ENCODE data around the gene G6PD. TPM values are rescaled to one million over a fixed set of nuclear protein-coding genes. Genes with fewer than 3 reads are reported as not detected.

G6PD gene
- total RNA-seq, 2 donors from 2014 or later: 41.0 to 48.6 TPM

DNA sequence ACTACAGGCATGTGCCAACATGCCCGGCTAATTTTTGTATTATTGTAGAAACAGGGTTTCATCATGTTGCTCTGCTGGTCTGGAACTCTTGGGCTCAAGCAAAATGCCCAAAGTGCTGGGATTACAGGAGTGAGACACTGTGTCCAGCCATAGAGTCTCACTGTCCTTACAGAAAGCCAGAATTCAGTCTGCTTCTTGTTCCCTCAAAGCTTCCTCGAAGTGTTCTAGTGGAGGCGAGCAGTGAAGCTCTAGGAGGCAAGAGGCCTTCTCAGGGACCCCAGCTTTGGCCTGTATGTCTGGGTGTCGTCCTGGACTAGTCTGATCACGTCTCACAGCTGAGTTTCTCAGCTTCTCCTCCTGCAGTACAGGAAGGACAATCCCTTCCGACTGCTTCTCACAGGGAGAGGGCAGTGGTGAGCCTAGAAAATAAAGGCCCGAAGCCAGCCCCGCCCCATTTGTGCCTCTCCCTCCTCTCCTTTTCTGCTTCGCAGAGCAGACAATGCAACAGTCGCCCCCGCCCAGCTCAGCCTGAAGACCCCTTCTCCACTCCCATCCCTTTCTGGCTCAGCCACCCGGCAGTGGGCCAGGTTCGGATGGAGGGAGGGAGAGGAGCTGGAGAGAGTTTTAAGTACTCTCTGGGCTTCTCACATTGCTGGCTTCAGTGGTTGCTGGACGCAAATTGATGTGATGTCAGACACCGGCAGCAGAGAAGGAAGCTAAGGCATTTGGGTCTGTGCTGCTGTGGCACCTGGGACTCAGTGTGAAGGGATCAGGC lies 19.6 kb downstream of the G6PD start:
- intact Hi-C loops (cut with DNase I): no loop called here
- peak; percentile 87 for DNase-seq
- Histone ChIP-seq H3K9ac (ENCODE audit: low read depth in 2 of 2, low read length in 2 of 2) (peak overlapping the region; percentile 62 to 66), H3K27ac (peak overlapping the region; percentile 44), H3K4me3 (peak overlapping the region; percentile 17), H3K27me3 (no peaks in the 10 kb centered on the region), H3K36me3 (no peaks in the 10 kb centered on the region), H3K4me1 (no peaks in the 10 kb centered on the region), H3K9me3 (no peaks in the 10 kb centered on the region)
- TF ChIP-seq, protein P1, sequence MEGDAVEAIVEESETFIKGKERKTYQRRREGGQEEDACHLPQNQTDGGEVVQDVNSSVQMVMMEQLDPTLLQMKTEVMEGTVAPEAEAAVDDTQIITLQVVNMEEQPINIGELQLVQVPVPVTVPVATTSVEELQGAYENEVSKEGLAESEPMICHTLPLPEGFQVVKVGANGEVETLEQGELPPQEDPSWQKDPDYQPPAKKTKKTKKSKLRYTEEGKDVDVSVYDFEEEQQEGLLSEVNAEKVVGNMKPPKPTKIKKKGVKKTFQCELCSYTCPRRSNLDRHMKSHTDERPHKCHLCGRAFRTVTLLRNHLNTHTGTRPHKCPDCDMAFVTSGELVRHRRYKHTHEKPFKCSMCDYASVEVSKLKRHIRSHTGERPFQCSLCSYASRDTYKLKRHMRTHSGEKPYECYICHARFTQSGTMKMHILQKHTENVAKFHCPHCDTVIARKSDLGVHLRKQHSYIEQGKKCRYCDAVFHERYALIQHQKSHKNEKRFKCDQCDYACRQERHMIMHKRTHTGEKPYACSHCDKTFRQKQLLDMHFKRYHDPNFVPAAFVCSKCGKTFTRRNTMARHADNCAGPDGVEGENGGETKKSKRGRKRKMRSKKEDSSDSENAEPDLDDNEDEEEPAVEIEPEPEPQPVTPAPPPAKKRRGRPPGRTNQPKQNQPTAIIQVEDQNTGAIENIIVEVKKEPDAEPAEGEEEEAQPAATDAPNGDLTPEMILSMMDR (IDR thresholded peaks at IDR 0.05): peak; percentile 35

DNA sequence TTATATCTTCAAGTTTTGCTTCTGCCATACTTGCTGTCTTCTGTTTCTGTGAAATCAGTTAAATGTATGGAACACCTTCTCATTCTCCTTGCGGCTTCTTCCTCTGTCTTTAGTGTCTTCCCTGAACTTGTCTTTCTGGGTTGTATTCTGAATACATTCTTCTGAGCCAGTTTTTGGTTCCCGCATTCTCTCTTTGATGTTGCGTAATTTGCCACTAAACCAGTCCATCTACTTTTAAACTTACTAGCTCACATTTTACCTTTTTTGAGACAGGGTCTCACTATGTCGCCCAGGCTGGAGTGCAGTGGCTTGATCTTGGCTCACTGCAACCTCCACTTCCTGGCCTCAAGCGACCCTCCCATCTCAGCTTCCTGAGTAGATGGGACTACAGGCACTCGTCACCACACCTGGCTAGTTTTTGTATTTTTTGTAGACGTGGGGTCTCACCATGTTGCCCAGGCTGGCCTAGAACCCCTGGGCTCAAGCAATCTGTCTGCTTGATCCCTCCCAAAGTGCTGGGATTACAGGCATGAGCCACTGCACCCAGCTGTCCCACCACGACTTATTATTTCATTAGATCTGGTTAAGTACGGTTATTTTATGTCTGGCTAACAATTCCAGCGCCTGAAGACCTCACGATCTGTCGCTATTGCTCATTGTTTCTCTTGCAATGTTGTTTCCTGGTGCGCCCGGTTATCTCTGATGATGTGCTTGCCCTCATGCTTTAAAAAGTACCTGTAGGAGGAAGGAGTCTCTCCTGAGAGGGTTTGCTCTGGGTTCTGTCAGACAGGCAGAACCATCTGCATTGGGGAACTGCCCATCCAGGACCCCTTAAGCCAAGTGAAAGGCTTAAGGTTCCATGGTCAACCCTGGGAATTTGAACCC lies 20.8 kb downstream of the G6PD start:
- Histone ChIP-seq H3K27ac (no peak overlapping the region), H3K36me3 (no peaks in the 10 kb centered on the region), H3K9me3 (no peaks in the 10 kb centered on the region), H3K9ac (ENCODE audit: low read depth in 2 of 2, low read length in 2 of 2) (no peak overlapping the region), H3K4me1 (no peaks in the 10 kb centered on the region), H3K4me3 (no peak overlapping the region), H3K27me3 (no peaks in the 10 kb centered on the region)
- intact Hi-C loops (cut with DNase I): no loop called here
- TF ChIP-seq, protein P1 (IDR thresholded peaks at IDR 0.05): no peak
- no peak for DNase-seq

DNA sequence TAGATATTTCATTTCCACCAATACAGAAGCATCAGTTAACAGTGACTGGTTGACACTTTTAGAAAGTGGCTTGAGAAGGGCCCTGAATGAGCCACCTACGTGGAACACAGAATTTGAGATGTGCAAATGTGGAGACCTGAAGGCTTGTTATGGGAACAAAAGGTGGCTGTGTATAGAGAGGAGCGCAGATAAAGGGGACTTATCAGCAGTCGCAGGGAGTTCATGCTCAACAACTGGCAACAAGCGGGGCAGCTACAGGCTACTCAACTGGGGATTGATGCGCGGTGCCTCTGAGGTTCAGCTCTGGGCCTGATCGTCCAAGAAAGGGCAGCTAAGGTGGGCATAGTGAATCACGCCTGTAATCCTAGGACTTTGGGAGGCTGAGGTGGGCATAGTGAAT lies 27.3 kb downstream of the G6PD start:
- no peak for DNase-seq
- Histone ChIP-seq H3K27ac (no peak overlapping the region), H3K27me3 (no peaks in the 10 kb centered on the region), H3K4me3 (no peak overlapping the region), H3K36me3 (no peaks in the 10 kb centered on the region), H3K9me3 (no peaks in the 10 kb centered on the region), H3K4me1 (no peaks in the 10 kb centered on the region), H3K9ac (ENCODE audit: low read depth in 2 of 2, low read length in 2 of 2) (no peak overlapping the region)
- TF ChIP-seq, protein P1 (IDR thresholded peaks at IDR 0.05): no peak
- intact Hi-C loops (cut with DNase I): no loop called here

DNA sequence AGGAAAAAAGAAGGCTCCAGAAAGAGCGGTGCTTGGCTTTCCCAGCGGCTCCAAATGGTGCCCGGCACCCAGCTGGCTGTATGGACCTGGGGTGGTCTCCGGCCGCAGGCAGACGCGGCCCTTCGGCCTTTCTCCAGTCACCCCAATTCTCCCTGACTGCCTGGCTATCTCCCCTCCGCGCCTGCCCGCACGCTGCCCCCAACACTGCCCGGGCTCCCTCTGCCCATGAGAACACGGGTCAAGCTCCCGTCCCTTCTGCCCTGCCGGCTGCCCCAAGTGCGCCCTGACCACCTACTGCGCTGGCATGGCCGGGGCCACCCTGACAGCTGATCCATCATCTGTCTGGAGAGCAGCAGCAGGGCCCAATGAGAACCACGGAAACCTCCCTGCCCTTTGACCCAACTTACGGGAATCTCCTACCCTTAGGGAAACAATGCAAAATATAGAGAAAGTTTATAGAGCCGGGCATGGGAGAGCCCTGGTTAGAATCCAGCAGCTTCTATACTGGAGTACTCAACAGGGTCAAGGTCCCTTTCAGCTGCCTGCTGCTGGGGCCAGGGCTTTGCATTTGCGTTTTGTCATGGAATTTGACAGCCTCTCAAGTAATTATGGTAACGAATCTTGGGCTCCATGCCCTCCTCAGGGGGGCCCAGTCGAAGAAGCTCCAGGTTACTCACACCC lies 29.4 kb downstream of the G6PD start:
- intact Hi-C loops (cut with DNase I): no loop called here
- Histone ChIP-seq H3K9me3 (no peaks in the 10 kb centered on the region), H3K9ac (ENCODE audit: low read depth in 2 of 2, low read length in 2 of 2) (peak overlapping the region; percentile 54 to 84), H3K4me1 (no peaks in the 10 kb centered on the region), H3K36me3 (no peaks in the 10 kb centered on the region), H3K27me3 (no peaks in the 10 kb centered on the region), H3K4me3 (peak overlapping the region; percentile 18), H3K27ac (peak overlapping the region; percentile 86)
- peak; percentile 70 for DNase-seq
- TF ChIP-seq, protein P1 (IDR thresholded peaks at IDR 0.05): no peak

DNA sequence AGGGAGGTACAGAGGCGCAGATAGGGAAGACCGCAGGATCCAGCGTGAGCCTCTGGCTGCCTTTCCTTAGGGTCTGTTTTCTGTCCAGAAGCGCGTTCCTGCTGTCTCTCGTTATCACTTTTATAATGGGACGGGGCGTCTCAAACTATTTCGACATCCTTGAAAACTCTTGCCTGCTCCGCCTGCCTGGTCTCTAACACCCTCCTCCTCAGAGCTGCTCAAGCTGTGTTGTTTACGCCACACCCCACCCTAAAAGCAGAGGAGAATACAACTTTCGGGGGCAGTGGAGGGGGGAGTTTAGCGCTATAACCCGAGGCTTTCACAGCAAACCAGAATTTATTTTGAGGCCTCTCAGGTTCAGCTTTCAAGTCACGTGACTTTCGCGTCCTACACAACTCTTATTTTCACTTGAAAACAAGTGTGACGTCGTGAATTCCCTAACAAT lies 30.0 kb downstream of the G6PD start:
- Histone ChIP-seq H3K27ac (peak overlapping the region; percentile 86), H3K4me3 (peak overlapping the region; percentile 18), H3K27me3 (no peaks in the 10 kb centered on the region), H3K36me3 (no peaks in the 10 kb centered on the region), H3K9ac (ENCODE audit: low read depth in 2 of 2, low read length in 2 of 2) (peak overlapping the region; percentile 72 to 84), H3K9me3 (no peaks in the 10 kb centered on the region), H3K4me1 (no peaks in the 10 kb centered on the region)
- peak; percentile 41 for DNase-seq
- TF ChIP-seq, protein P1 (IDR thresholded peaks at IDR 0.05): no peak
- intact Hi-C loops (cut with DNase I): no loop called here

Measured in colonic mucosa (tissue), 4 donors.